GM13977 (cell line): Measurements from ENCODE around the gene NTHL1.

Experiments used
- DNase-seq: peaks from one replicate; pipeline ENCODE4 v3.0.0; 2012; ENCODE audit warnings: low spot score
- in situ Hi-C: fragments of 300-500 bp; cut with MboI; formaldehyde crosslinking; loops from one replicate; pipeline ENCODE4 v1.12.0; 2022; ENCODE audit warnings: low sequenced_read_pairs, low pct_unique_long_range_greater_than_20kb, mixed read lengths, inconsistent platforms; ENCODE audit not compliant: unreplicated experiment
- TF ChIP-seq, protein P1 (sequence below): IDR thresholded peaks from 2 replicates; pipeline ENCODE4 v1.5.1; 2012; ENCODE audit warnings: mild to moderate bottlenecking, control low read depth; ENCODE audit not compliant: insufficient read depth; ENCODE audit errors: extremely low read depth, missing control alignments

NTHL1 gene

DNA sequence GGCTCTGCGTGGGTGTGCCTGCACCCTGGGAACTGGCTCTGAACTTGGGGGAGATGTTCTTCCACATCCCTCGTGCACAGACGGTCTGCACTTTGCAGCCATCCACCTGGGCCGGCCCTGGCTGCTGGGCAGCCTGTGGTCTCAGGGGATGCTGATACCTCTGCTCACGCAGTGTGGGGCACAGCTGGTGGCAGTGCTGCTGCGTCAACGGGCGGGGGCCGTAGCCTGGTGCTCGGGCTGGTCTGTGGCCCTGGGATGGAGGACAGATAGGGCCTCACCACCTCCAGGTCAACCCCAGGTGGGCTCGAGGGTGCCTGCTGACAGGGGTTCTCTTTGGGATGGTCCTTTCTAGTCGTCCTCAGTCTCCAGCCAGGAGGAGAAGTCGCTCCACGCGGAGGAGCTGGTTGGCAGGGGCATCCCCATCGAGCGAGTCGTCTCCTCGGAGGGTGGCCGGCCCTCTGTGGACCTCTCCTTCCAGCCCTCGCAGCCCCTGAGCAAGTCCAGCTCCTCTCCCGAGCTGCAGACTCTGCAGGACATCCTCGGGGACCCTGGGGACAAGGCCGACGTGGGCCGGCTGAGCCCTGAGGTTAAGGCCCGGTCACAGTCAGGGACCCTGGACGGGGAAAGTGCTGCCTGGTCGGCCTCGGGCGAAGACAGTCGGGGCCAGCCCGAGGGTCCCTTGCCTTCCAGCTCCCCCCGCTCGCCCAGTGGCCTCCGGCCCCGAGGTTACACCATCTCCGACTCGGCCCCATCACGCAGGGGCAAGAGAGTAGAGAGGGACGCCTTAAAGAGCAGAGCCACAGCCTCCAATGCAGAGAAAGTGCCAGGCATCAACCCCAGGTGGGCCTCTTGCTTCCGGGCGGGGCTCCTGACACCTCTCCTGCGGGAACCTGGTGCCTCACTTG is 36.5 kb upstream of the NTHL1 start:
- TF ChIP-seq, protein P1, sequence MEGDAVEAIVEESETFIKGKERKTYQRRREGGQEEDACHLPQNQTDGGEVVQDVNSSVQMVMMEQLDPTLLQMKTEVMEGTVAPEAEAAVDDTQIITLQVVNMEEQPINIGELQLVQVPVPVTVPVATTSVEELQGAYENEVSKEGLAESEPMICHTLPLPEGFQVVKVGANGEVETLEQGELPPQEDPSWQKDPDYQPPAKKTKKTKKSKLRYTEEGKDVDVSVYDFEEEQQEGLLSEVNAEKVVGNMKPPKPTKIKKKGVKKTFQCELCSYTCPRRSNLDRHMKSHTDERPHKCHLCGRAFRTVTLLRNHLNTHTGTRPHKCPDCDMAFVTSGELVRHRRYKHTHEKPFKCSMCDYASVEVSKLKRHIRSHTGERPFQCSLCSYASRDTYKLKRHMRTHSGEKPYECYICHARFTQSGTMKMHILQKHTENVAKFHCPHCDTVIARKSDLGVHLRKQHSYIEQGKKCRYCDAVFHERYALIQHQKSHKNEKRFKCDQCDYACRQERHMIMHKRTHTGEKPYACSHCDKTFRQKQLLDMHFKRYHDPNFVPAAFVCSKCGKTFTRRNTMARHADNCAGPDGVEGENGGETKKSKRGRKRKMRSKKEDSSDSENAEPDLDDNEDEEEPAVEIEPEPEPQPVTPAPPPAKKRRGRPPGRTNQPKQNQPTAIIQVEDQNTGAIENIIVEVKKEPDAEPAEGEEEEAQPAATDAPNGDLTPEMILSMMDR = no peak
- in situ Hi-C loops = no loop called here
- no peak for DNase-seq

DNA sequence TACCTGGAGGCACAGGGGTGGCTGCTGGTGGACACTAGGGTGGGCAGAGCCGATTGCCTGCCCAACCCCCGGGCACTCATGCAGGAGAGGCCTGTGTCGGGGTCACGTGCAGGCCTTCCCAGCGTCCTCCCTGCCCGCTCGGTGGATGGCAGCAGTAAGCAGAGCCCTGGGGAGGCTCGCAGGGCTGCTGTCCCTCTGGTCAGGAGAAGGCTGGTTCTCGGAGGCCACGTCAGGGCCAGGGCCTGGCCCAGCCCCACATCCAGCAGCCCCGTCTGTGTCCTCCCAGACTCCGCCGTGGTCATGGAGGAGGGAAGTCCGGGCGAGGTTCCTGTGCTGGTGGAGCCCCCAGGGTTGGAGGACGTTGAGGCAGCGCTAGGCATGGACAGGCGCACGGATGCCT is 35.8 kb upstream of the NTHL1 start:
- no peak for DNase-seq
- TF ChIP-seq, protein P1 = no peak
- in situ Hi-C loops = no loop called here

DNA sequence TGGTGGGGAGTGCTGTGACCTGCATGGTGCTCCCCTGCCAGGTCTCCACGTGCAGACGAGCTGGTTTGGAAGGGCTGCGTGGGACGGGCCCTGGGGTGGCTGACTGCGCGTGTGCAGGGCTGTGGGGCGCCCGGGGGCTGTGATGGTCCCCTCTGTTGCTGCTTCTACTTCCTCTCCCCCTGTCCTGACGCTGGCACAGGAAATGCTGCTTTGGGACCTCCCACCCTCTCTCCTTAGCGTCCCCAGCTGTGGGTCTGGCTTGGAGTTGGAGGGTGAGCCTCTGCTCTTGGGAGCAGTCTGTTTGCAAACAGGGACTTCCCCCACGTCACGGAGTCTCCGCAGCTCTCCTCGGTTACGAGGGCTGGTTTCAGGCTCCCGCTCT is 35.3 kb upstream of the NTHL1 start:
- TF ChIP-seq, protein P1 = no peak
- no peak for DNase-seq
- in situ Hi-C loops = no loop called here

DNA sequence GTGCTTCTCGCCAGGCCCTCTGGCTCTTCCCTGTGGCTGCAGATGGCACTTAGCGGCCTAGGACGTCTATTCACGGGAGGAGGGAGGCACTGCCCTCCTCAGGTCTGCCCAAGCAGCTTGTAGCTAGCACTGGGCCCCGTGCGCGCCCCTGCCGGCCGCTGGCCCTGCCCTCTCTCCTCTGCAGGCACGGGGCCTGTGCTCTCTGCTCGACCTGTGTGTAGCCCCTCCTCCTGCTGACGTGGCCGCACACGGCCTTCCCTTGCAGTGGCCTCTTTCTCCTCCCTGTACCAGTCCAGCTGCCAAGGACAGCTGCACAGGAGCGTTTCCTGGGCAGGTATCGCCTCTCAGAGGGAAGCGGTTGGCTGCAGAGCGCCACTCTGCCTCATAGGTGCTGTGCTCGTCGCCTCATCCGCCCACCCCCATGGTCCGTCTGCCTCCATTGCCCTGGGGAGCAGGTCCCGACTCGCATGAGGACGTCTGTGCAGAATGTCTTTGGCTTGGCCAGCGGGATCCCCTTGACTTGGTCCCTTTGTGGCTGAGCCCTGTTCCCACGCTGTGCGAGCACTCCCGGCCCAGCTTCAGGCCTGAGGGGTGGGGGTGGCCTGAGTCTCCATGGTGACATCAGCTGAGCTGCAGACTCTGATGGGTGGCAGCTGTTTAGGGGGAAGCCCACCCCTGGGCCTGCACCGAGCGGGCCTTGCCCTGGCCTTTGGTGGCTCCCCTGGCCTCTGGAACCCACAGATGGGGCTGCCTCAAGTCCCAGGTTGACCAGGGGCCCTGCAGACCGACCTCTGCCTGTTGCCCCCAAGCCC is 34.7 kb upstream of the NTHL1 start:
- TF ChIP-seq, protein P1 = no peak
- in situ Hi-C loops = no loop called here
- no peak for DNase-seq

DNA sequence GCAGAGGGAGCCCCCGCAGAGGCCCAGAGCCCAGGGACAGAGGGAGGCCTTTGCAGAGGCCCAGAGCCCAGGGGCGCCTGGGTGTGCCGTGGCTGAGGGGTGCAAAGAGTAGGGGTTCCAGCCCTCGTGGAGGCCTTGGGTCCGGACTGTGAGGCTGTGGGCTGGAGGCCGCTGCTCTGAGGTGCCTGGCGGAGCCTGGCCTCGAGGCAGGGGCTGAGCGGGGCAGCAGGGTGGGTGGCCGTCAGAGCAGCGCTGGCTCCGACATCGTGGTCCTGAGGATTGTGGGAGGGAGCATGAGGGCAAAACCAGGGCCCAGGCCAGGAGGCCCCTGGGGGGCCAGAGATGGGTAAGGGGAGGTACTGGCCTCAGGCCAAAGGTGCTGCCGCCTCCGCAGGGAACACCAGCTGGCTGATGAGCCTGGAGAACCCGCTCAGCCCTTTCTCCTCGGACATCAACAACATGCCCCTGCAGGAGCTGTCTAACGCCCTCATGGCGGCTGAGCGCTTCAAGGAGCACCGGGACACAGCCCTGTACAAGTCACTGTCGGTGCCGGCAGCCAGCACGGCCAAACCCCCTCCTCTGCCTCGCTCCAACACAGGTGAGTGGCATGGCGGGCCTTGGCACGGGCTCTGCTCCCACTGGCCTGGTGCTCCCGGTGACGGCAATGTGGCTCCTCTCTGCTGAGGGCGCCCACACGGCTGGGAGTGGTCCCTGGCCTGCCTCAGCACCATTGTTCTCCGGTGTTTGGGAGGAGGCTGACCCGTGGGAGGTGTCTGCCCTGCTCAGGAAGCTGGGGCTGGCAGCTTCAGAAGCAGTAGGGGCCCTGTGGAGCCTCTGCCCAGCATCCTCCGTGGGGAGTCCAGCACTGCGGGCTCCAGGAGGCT is 33.8 kb upstream of the NTHL1 start:
- TF ChIP-seq, protein P1 = no peak
- DNase-seq = no peak
- in situ Hi-C loops = no loop called here

DNA sequence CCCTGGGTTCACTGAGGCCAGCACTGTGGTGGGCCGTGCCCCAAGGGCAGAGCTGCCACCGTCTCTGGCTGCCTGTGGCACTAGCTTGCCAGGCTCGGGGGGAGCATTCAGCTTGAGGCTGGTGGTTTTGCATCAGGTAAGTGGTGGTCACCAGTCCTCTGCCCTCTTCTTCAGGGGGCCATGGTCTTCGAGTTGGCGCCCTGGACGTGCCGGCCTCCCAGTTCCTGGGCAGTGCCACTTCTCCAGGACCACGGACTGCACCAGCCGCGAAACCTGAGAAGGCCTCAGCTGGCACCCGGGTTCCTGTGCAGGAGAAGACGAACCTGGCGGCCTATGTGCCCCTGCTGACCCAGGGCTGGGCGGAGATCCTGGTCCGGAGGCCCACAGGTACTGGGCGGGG is 32.4 kb upstream of the NTHL1 start:
- in situ Hi-C loops = no loop called here
- DNase-seq = no peak
- TF ChIP-seq, protein P1 = no peak
